LNCaP clone FGC (cell line): Measurements from ENCODE around the gene ARID3C.

Source experiments
- DNase-seq: peaks from one replicate; pipeline ENCODE4 v3.0.0-alpha.2; 2011; ENCODE audit warnings: low read depth
- H3K4me3 ChIP-seq: 2 replicates; pipeline ENCODE4 v1.5.1; 2011; ENCODE audit warnings: mild to moderate bottlenecking, low read depth, low read length, control low read depth
- CTCF ChIP-seq: IDR thresholded peaks from 2 replicates; pipeline ENCODE4 v1.5.1; 2012; ENCODE audit warnings: mild to moderate bottlenecking; ENCODE audit not compliant: control insufficient read depth, insufficient read depth; ENCODE audit errors: extremely low read depth

Gene ARID3C

DNA sequence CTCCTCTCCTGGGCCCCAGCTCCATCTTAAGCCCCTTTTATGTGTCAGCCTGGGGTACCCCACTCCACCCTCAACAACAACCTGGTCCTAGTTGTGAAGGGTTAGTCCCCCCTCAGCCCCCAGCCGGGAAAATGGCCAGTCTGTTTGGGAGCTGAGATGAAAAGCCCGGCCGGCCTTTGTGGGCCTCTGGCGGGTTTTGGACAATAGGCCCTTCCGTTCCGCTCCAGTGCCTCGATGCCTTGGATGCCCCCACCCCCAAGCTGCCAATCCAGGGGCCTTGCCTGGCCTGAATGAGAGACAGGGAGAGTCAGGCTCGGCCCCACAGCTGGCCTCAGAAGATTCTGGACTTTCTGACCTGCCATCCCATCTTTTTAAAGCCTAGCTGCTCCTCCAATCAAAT is 48.5 kb downstream of the ARID3C start:
- no peak overlapping the region for H3K4me3 ChIP-seq
- no peak for DNase-seq
- no peak for TF ChIP-seq CTCF

GRCh38 chr9:34579808-34580163 is 49.1 kb downstream of the ARID3C start:
- no peak overlapping the region for H3K4me3 ChIP-seq
- no peak for TF ChIP-seq CTCF
- DNase-seq: no peak

- no peak for DNase-seq
- no peak overlapping the region for H3K4me3 ChIP-seq
These were observed 49.6 kb downstream of the ARID3C start for GRCh38 chr9:34579104-34579807.

GRCh38 chr9:34578241-34579103 is 50.4 kb downstream of the ARID3C start:
- H3K4me3 ChIP-seq: no peak overlapping the region
- TF ChIP-seq CTCF: no peak
- no peak for DNase-seq

More at GRCh38 chr9:34579104-34579807, 49.6 kb downstream of the ARID3C start:
- TF ChIP-seq CTCF: no peak

- H3K4me3 ChIP-seq: no peak overlapping the region
- no peak for DNase-seq
- TF ChIP-seq CTCF: no peak
These were observed 51.2 kb downstream of the ARID3C start for GRCh38 chr9:34577400-34578240.

DNA sequence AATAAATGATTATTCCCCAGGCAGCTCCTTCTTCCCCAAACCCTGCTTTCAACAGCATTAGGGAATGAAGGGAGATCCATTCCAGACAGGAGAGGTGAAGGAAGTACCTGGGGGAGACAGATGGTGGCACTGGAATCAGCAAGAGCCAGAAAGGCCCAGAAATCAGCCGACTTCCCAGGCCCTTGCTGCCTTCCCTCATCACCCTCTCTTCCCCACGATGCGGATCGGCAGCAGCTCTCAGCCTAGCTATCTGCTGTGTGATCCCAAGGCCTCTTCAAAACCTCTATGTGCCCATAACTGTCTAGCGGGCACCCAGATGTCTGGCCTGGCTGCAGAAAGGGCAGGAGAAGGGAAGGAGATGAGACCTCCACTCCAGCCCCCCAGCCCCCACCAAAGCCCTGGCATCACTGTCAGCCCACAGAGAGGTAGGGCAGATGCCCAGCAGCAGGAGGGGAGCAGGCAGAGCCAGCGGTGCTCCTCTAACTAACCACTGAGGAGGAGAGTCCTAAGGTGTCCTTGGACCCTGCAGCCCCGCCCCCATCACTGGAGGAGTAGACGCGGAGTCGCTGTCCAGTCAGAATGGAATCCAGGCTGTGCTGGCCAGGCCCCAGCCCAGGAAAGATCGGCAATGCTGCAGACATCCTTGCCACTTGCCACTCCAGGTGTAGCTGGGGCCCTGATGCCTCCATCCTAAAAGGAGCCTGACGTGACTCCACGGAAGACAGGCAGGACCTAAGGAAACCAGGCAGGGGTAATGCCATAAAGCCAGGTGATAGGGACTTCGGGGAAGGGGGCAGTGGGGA is 52.1 kb downstream of the ARID3C start:
- H3K4me3 ChIP-seq: no peak overlapping the region
- no peak for DNase-seq
- no peak for TF ChIP-seq CTCF
